Left forelimb (tissue), 1 donor: ENCODE results near the gene REELD1.
A peak's percentile ranks its signal among the peaks of the same experiment; 100 is the strongest.

Experiments
- DNase-seq: peaks from one replicate; pipeline ENCODE4 v3.0.0-alpha.2; 2018; ENCODE audit warnings: low spot score

REELD1 gene

DNA sequence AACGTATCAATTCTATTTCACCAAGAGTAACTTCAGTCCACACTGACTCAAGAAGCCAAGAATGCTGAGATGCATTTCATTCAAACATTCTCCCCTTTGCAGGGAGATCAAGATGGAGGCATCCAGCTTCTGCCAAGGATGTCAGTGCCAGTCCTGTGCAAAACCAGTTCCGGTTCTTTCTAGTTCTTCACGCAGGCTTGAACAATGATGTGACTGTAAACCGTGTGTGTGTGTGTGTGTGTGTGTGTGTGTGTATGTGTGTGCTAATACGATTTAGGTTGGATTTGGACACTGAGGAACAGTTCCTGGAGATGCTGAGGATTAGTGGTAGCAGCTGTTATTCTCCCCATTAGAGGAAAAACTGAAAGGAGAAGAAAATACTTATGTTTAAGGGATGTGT, at the start of gene REELD1:
Gene REELD1, plus strand, starts transcription at position 301 of the 400 bp plus-strand sequence. CDS start 2,415 bp downstream, outside the sequence.
- DNase-seq = no peak

DNA sequence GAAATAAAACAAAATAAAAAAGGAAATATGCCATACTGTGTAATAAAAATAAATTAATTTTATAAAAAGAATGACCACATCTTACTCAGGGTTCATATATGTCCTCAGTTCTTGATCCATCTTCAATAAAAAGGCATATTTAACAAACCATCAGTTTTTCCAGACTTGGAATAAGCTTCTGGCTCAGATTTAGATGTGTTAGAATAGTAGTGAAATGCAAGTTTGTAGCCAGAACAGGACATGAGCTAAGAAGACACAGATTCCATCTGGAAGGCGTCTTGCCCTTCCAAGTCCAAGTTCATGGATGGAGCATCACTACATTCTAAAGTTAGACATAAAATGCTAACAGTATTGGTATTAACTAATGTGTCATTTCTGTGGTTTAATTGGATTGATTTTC, 49.1 kb upstream of the REELD1 start:
- no peak for DNase-seq

DNA sequence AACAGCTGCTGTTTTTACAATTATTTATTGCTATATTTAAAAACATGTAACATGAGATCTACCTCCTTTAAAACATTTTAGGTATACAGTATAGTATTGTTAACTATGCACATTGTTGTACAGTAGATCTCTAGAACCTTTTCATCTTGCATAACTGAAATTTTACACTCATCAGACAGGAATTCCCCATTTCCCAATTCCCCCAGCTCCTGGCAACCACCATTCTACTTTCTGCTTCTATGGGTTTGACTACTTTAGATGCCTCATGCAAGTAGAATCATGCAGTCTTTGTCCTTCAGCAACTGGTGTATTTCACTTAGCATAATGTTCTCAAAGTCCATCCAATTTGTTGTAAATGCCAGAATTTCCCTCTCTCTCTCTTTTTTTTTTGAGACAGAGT, 48.5 kb upstream of the REELD1 start:
- no peak for DNase-seq

DNA sequence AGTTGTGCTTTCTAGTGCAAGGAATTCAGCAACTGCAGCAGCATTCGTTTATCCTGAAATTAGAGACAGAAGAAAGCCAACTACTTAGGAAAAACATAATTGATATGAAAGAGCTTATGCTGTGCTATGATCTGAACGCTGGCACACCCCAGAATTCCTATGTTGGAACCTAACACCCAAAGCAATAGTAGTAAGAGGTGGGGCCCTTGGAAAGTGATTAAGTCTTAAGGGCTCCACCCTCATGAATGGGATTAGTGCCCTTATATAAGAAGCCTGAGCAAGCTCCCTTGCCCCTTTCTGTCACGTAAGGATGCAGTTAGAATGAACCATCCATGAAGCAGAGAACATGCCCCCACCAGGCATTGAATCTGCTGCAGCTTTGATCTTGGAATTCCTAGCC, 44.2 kb upstream of the REELD1 start:
- no peak for DNase-seq

DNA sequence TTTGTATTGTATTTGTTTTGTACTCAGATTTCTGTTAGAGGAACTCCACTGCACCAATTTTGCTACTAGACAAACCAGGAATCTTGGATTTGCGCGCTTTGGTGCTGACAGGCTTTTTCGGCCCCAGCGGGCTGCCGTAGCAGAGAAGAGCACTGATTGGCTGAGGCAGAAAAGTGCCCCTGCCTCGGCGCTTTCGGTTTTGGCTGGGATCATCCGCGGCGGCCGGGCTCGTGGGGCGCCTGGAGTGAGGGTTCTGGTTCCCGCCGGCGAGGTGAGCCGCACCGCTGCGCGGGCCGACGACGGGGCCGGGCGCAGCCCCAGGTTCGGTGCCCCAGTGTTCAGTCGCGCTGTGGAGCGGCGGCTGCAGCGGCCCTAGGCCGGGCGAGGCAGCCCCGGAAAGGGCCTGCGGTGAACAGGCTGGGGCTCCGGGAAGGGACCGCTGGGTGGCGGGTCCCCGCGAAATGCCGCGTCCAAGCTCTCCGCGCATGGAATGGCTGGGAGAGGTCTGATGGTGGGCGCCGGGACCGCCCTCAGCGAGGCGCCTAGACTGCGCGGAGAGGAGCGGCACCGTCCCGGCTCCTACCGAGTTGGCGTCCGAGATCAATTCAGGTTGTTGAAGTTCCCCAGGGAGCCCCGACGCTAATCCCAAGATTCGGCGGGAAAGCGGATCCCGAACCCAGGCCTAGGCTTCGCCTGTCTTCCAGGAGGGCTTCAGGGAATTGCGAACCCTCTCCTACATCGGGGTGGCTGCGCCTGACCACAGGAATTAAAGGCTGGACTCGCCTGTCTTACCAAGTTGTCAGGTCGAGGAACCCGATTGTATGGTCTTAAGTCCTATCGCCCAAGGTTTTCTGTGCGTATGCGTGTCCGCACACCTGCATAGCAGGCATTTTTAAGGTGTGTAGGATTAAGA, 38.5 kb upstream of the REELD1 start, which contains the start of gene LSM6:
Gene LSM6, plus strand, starts transcription at position 178 of the 913 bp plus-strand sequence. CDS start 7,204 bp downstream, outside the sequence.
- peak; percentile 93 for DNase-seq

DNA sequence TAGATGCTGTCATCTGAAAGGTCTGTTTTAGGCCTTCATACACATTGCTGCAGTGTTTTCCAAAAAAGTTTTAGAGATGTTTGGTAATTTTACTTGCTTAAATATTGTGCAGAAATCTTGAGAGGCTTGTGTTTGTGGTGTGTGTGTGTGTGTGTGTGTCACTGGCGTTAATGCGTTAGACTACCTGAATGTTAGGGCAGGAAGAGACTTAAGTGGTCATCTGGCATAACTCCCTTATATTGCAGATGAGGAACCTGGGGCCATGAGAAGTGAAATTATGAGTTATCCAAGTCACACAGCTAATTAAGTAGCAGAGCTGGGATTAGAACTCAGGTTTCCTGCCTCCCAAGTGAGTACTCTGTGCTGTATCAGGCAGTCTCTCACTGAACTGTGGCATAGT, 37.4 kb upstream of the REELD1 start:
- DNase-seq = no peak

DNA sequence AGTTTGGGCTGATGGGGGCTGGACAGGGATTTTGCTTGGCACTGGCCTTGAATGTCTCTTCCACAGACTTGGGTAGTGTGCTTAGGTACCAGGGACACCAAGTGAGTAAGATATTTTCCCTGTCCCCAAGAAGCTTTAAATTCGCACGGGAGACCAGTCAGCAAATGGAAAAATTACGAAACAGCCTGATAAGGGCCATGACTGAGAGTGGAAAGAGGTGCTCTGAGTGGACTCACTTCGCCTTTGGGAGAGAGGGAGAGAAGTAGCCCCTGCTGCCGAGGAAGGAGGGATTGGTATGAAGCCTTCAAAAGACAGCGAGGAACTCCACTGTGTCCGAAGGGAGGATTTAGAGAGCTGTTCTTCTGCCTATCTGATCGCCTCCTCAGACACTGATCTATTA, 36.2 kb upstream of the REELD1 start:
- no peak for DNase-seq

DNA sequence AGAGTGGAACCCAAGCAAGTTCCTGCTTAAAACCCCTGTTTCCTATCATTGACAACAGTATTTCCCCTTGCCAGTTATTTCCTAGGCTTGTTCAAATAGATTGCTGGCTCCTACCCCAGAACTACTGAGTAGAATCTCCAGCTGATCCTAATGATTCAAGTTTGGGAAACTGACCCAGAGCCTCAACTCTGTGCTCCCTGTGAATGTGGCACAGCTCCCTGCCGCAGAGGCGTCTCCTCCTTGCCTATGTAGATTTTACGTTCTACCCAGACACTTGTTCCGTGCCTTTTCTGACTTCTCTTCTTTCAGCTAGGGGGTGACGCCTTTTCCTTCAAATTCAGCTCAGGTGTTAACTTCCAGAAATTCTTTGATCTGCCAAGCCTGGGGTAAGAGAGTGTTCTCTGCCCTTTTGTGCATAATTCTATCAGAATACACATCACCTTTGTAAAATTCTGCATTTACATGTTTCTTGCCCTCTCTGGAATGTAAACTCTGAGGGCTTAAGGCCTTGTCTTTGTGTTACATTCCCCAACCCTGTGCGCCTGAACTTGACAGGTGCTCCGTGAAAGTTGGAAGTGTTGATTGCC, 34.5 kb upstream of the REELD1 start:
- no peak for DNase-seq

DNA sequence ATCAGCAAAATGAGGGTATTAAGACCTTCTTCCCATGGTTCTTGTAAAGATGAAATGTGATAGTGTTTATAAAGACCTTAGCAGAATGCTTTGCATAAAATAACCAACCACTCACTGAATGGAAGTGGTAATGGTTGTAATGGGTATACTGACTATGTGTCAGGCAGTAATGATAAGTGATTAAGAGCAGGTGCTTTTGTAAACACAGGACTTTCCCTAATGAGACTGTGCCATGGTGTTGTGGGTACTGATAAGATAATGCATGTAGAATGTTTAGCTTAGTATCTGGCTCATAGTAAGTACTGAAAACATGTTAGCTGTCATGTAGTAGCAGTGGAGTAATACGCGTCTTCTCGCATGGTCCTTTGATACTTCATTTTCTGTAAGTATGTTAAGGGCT, 31.9 kb upstream of the REELD1 start:
- no peak for DNase-seq

DNA sequence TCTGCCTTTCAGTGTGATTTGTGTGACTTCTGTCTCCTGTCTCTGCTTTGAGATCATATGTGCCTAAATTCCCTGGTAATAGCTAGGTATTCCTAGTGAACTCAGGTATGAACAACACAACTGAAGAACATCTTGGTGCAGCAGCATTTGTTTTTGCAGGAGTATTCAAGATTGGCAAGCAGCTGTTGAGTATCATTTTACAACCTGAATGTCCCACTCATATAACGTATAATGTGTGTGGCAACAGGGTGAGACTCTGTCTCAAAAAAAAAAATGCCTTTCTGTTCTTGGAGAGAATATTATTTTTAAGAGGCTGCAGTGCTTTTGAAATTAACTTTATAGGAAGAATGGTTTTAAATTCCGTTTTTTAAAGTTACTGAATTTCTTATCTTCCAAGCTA, 31.1 kb upstream of the REELD1 start:
- no peak for DNase-seq

DNA sequence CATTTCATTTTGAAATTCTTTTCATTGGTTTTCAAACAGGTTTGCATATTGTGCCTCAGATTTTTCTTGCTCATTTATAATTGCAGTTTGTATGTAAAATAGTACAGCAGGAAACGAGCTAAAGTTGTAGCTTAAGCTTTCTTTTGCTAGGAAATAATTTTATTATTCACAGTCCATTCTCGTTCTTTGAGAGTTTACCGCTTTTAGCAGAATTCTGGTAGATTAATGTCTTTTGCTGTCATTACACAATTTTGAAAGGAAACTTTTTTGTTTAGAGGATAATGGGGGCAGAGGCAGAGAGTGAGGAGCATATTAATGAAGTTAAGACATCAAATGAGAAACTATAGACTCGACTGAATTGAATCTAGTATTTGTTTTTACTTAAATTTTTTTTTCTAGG, 28.3 kb upstream of the REELD1 start:
- no peak for DNase-seq

DNA sequence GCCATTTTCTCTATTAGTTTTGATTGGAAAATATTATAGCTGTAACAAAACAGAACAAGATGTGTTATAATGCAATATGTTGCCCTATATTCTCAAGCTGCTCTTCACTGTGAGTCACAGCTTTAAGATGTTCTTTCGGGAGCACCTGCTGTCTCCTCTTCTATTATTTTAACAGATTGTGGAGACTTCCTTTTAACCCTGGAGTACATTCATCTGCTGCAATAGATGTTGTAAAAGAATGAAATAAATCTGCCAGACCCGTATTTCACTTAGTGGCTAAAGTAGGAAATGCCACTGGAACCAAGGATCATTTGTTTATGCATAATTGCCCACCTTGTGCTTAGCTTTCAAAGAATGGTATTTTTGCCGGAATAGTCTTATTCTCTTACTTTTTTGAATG, 27.7 kb upstream of the REELD1 start:
- no peak for DNase-seq

DNA sequence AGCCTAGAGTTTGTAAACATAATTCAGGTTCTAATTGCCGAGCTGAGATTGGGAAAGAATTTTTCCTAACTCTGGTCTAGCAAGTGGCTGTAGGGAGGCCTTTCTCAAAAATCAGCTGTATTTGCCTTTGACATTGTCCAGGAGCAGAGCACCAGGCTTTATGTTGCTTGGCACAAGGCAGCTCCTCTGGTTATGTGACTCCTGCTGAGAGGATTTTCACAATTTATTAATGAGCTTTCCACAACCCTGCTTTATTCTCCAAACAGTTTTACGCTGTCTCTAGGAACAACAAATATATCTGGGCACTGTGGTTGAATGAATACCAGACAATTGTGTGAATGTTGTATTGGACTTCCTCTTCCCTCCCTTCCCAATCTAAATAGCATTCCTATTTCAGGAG, 23.9 kb upstream of the REELD1 start:
- DNase-seq = no peak

DNA sequence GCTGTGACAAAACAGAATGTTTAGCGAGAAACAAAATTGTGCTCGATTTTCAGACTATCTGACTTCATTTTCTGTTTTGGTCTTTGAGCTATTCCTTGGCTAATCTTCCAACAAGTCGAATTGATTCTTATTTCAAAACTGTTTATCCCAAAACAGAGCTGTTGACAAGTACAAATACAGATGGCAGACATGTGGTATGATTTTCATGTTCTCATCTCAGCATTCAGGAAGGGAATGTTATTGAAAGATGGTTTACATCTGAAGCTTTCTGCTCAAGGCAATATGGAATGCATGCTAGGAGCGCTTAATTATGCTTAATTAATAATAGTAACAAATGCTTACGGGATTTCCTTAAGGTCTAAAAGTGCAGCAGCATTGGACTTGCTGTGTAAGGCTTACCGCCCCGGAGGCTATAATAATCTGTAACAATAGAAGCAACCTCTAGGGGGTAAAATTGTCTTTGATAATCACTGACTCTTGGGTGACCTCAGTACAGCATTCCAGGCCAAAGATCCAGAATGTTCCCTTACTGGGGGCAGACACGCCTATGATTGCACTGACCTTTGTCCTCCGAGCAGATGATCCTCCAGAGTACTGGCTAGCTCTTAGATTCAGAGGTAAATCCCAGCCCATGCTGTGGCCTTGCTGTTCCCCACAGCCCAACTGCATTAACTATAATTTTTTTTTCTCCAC, 22.4 kb upstream of the REELD1 start:
- DNase-seq = no peak

DNA sequence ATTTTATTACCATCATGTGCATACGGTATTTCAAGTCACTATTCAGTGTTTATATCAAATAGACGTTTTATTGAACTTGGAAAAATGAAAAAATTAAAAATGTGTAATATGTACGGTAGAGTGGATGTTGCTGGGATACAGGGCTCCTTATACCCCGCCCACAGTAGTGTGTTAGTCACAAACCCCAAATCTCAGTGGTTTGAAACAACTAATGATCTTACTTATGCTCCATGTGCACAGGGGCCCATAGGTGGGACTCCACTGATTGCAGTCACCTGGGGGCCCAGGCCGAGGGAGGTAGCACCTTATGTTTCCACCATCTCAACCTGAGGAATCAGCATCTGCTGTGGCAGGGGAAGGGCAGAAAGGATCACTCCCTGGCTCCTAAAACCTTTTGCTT, 20.7 kb upstream of the REELD1 start:
- DNase-seq = no peak

DNA sequence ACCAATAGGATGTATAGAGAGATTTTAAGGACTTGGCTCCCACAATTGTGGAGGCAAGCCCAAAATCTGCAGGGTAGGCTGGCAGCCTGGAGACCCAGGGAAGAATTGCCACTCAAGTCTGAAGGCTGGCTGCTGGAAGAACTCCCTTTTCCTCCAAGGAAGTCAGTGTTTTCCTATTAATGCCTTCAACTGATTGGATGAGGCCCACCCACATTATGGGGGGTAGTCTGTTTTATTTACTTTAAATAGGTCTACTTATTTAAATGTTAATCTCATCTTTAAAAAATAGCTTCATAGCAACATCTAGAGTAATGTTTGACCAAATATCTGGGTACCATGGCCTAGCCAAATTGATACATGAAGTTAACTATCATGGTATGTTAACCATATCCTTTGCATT, 20.1 kb upstream of the REELD1 start:
- no peak for DNase-seq

DNA sequence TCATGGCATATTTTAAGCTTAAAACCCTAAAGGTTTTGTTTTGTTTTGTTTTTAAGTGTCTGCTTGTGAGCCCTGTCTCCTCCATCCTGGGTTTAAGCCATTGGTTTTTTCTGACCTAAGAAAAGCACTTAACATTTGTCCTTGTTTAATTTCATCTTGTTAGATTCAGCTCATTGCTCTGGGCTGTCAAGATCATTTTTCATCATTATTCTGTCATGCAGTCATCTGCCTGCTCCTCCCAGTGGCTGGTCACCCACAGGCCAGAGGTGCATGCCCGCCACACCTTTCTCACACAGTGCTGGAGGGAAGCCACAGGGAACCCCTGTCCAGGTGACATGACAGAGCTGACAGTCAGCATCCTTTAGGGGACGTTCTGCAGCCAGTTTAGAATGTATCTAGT, 11.7 kb upstream of the REELD1 start:
- DNase-seq = no peak

DNA sequence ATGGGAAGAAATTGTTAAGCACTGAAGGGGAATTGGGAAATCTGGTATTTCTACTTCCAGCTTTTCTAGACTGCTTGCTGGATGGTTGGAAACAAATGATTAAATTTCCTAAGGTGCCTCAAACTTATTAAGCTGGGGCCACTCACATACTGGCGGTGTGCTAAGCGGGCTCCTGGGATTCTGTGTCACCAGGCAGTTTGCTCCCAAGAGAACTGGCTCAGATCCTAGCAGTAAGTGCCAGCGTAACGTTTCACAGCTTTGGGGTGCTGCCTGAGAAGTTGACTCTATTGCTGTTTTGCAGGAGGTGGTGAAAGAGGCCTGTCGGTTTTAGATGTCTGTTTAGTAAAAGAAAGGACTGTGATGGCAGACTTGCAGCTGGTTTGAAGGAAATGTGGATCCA, 6.9 kb upstream of the REELD1 start:
- DNase-seq = no peak

DNA sequence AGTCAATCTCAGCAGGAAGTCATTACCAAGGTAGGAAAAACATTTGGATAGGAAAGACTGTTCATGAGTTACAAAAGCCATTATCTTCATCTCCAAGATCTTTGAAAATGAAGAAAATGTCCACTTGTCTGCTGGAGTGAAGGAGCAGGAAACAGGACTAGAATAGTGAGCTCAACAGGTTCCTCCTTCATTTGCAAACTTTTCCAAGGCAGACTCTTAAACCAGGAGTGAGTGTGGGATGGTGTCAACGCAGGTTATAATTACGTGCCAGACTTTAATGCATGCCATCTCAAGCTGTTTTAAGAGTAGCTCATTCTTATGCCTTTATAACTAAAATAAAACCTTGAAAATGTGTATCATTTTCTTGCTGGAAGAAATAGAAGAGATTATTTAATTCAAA, 3.4 kb upstream of the REELD1 start:
- DNase-seq = no peak

DNA sequence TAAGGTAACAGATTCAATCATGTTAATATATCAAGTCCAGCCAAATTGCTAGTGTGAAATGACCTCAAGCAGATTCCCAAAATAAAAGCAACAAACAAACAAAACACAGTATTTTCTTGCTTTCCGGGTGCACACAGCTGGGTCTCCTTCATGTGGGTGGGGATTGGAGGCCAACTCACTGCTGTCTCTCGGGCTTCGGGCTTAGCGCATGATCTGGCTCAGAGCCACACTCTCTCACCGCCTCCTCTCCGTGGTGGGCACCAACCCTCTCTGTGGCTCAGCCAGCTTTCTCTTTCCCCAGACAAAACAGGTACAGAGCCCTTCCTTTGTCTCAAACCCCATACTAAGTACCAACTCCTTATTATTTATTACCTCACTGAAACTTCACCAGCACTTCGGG, 2.9 kb upstream of the REELD1 start:
- DNase-seq = no peak

DNA sequence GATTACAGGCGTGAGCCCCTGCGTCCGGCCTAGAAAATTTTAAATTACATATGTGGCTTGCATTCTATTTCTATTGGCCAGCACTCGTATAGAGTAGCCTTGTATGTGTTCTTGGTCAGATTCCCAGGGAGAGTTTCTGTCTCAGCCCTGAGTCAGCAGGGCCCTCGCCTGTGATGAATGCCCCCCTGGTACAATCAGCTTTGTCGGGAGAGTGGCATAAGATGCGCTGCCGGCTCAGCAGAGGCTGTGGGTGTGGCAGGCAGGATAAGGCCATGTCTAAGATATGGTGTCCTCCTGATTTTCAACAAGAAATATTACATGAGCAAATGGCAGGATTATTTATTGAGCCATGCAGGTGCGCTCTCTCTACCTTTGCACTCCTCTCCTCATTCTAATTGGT, 1.6 kb upstream of the REELD1 start:
- no peak for DNase-seq

DNA sequence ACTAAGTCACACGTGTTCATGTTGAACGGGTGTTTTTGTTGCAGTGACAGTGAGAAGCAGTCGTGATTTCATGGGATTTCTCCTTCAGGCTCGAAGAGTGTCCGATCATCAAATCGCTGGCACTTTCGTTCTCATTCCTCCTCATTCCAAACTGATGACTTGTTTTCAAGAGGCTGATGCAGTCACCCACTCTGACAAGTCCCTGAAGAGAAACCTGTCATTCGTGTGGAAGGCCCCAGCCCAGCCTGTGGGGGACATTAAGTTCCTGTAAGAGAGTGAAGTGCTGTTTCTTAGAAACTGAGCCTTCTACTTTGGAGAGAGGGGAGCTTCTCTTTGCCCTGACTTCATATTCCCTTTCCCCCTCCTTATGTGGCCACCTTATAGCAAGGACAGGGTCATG, 8.0 kb downstream of the REELD1 start:
- no peak for DNase-seq
